NCI-H345 treated with DMSO at 0.1 percent for 48 hours (cell line): ENCODE results near the gene JPT1.
"Not testable (repeated sequence)": the region's sequence is repeated elsewhere in the genome, so short reads cannot be mapped to it uniquely, and the experiment has no call there.

ENCODE experiments used
- DNase-seq: peaks from one replicate; lab custom pipeline; 2025; ENCODE audit not compliant: unreplicated experiment; lab: John Stamatoyannopoulos, UW

Gene JPT1

GRCh38 chr17:75158480-75158879 is 4.2 kb upstream of the JPT1 start:
- not testable (repeated sequence) for DNase-seq

DNA sequence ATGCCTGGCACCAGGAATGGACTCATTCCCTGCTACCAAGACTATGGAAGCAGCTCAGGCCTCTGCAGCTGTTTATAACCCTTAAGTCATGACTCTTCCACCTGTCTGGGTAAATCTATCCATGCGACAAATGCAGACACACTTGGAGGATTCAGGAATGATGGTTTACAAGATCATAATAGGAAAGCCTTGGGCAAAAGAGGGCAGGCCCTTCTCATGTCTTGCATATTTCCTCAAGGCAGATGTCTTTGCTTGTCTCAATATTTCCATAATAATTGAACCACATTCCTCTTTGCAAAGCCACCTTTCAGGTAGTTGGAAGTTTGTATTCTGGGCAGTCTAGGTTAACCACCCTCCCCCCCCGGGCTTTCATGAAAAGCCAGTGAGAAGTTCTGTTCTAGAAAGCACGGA is 884 bp upstream of the JPT1 start:
- DNase-seq: no peak

GRCh38 chr17:75153780-75154194 is 525 bp downstream of the JPT1 start:
- DNase-seq: no peak

DNA sequence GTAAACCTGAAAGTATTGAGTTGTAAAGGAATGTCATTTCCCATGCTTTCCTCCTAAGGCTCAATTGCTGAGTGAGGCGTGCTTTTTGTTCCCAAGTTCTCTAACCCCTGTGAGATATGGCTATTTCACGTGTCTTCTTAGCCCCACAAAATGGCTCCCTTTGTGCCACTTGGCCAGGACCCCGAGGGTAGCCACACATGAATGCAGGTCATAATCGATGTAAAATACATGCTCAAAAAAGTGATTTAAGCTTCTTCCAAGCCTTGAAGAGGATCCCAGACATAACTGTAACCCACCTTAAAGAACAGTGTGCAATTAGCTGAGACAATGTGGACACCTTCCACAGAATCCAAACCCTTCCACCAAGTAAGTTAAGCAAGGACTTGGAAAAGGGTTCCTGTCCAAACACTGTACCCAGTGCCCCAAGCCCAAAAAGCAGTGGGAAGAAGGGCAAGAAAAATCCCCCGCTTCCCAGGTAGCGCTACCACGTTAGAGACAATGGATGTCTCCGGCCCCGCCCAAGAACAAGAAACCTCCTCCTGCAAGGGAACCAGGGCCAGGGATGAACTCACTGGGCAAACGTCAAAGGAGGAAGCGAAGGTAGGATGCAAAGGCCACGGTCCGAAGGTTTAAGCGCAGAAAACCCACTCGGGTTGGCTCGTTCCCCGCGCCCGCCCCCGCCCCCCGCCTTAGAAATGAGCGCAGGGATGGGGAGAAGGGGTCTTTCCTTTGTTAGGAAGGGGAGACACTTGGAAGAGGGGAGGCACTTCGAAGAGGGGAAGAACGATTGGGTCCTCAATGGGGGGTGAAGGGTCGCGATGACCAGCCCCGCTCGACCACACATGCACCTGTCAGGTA is 1.2 kb downstream of the JPT1 start:
- DNase-seq: peak; percentile 27

GRCh38 chr17:75152523-75152921 is 1.8 kb downstream of the JPT1 start:
- DNase-seq: no peak

GRCh38 chr17:75151930-75152329 is 2.4 kb downstream of the JPT1 start:
- DNase-seq: no peak

DNA sequence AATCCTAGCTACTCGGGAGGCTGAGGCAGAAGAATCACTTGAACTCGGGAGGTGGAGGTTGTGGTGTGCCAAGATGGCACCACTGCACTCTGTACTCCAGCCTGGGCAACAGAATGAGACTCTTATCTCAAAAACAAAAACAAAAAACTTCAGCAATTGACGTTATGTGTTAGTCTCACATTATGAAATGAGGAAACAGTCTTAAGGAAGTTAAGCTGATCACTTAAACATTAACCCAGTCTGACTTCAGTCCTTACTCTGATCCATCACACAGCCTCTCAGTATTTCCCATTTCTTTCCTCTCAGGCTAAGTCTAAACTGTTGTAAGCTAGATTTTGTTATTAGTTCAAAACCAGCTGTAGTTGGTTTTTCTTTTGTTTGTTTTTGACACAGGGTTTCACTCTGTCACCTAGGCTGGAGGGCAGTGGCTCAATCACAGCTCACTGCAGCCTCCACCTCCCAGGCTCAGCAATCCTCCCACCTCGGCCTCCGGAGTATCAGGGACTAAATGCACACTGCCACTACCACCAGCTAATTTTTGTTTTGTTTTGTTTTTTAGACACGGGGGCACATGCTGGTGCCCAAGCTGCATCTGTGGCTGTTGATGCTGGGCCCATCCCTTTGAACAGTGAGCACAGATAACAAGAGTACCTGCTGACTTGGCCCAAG is 6.3 kb downstream of the JPT1 start:
- DNase-seq: no peak

- DNase-seq: no peak
These were observed 7.7 kb downstream of the JPT1 start for GRCh38 chr17:75146592-75146991.

DNA sequence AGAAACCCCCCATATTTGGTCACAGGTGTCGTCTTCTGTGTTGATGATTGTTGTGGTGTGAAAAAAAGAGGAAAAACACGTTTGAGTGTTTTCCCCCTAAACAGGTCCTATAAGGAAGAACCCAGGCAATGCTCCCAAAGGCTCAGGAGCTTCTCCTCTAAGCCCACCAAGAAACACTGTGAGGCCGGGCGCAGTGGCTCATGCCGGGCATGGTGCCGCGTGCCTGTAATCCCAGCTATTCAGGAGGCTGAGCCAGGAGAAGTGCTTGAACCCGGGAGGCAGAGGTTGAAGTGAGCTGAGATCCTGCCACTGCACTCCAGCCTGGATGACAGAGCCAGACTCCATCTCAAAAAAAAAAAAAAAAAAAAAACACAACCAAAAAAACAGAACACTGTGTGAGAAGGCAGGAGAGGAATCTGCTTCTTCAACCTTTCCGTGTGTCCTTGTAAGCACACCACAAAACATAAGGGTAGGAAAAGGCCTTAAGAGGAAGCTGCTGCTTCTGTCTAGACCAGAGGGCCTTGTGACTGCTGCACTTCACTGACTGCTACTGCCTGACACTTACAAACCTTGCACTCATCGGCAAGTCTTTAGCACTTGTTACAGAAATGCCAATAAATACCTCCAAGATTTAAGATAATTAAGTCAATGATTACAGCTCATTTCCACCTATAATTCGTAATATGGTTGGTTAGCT is 9.3 kb downstream of the JPT1 start:
- DNase-seq: no peak

- DNase-seq: no peak
These were observed 11.9 kb downstream of the JPT1 start for GRCh38 chr17:75142236-75142971.

DNA sequence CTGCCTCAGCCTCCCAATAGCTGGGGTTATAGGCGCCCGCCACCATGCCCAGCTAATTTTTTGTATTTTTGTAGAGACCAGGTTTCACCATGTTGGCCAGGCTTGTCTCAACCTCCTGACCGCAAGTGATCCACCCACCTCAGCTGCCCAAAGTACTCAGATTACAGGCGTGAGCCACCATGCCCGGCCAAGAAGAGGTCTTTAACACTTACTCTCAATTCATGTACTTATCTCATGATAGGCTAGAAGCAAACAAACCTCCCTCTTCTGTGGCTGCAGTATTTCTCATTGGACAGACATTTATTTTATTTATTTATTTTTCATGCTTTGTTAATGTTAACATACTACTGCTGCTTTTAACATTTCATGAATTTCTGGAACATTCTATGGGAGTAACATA is 15.8 kb downstream of the JPT1 start:
- DNase-seq: no peak

DNA sequence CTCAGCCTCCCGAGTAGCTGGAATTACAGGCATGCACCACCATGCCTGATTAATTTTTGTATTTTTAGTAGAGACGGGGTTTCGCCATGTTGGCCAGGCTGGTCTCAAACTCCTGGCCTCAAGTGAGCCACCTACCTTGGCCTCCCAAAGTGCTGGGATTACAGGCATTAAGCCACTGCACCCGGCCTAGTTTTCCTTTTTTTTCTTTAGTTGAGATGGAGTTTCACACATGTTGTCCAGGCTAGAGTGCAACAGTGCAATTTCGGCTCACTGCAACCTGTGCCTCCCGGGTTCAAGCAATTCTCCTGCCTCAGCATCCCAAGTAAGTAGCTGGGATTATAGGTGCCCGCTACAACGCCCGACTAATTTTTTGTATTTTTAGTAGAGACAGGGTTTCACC is 16.6 kb downstream of the JPT1 start:
- not testable (repeated sequence) for DNase-seq

DNA sequence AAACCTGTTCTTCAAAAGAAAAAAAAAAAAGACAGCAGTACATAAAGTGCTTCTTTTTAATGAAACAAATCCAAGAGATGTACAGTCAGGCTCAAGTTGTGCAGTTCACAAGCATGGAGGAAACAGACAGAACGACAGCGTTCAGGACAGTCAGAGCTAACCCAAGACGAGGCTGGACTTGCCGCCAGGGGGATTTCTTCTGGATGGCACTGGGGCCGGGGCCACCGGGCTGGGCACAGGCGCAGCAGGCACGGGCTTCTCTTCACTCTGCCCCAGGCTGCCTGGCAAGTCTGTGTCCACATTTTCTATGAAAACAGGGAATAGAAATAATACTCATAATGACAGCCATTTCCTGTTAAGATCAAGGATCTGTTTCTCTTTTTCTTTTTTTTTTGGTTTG is 18.4 kb downstream of the JPT1 start:
- no peak for DNase-seq

GRCh38 chr17:75135452-75135851 is 18.9 kb downstream of the JPT1 start:
- no peak for DNase-seq

- DNase-seq: not testable (repeated sequence)
These were observed 20.5 kb downstream of the JPT1 start for GRCh38 chr17:75133607-75134347.

- DNase-seq: no peak
These were observed 21.3 kb downstream of the JPT1 start for GRCh38 chr17:75133001-75133400.

- not testable (repeated sequence) for DNase-seq
These were observed 22.0 kb downstream of the JPT1 start for GRCh38 chr17:75132018-75133000.

- DNase-seq: peak; percentile 72
These were observed 22.9 kb downstream of the JPT1 start, which contains the start of gene NT5C for GRCh38 chr17:75131278-75132017. Gene NT5C (minus strand): TSS chr17:75131742. CDS start chr17:75131707, 35 bp downstream.
